Measurements from ENCODE around the gene UBL4B. TPM values are rescaled to one million over a fixed set of nuclear protein-coding genes. Genes with fewer than 3 reads are reported as not detected.

UBL4B gene
- total RNA-seq, 2 experiments from 2014 or later = not detected

- CTCF ChIA-PET = interaction anchor here (0.9 to 4.8 kb wide), 7 partner anchors 12 to 376 kb away, joined by 3 to 40 read pairs (median 4); no protein-coding TSS in a partner anchor
- ATAC-seq (peak; percentile 11), DNase-seq (peak; percentile 14)
- H3K9me3 Mint-ChIP-seq = no peaks in the 10 kb centered on the region
- POLR2A ChIA-PET = interaction anchor here (1.1 kb wide), 1 partner anchor 85 kb away, joined by 3 read pairs; no protein-coding TSS in a partner anchor
- H3K27ac Mint-ChIP-seq = no peak overlapping the region
- H3K36me3 Mint-ChIP-seq (ENCODE audit: low read depth) = no peaks in the 10 kb centered on the region
- intact Hi-C loops (cut with micrococcal nuclease) = no loop called here
- no peak for TF ChIP-seq CTCF (IDR thresholded peaks at IDR 0.05)
- peak overlapping the region; percentile 70 for H3K4me3 Mint-ChIP-seq
- peaks cover 7% of the 10 kb centered on the region for H3K4me1 Mint-ChIP-seq (ENCODE audit: low read depth)
- H3K27me3 Mint-ChIP-seq = peaks cover 56% of the 10 kb centered on the region
Measured at GRCh38 chr1:110083866-110084226, 28.4 kb upstream of the UBL4B start.

DNA sequence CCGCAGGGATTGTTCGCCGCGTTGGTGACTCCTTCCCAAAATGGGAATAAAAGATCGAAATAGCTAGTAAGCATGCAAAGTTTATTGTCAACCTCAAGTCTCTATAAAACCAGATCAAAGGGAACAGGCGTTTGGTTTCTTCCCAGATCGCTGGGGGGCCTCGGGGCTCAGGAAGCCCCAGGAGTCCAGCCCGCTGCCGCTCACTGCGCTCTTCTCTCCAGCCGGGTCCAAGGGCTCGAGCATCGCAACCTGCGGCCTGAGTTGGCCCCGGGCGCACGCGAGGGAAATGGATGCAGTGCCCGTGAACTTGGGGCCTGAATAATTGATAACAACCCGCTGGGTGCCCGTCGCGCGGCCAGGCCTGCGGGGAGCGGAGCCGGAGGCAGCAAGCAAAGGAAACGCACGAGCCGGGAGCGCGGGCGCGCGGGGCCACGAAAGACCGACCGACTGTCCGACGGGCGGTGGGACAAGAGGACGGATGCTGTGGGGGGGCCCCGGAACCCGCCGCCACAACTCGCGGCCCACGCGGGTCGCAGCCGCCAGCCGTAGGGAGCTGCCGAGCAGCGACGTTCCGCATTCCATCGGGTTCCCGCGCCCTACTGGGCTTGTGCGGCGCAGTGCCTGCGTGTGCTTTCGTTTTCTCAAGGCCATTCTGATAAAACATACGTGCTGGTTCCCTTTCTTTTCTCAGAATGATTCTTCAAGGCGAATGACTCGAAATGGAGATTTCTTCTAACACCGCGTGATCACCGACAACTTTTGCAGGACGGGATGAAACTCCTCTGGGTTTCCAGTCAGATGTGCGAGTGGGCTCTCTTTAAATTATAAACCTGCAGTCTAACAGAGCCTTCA is 27.8 kb upstream of the UBL4B start:
- peak overlapping the region; percentile 70 for H3K4me3 Mint-ChIP-seq
- ChIA-PET POLR2A (interaction anchor here (1.1 kb wide), 1 partner anchor 84 kb away, joined by 3 read pairs; no protein-coding TSS in a partner anchor), CTCF (interaction anchor here (1.1 to 4.8 kb wide), 3 partner anchors 13 to 30 kb away, joined by 3 to 40 read pairs (median 4); no protein-coding TSS in a partner anchor)
- H3K36me3 Mint-ChIP-seq (ENCODE audit: low read depth) = no peaks in the 10 kb centered on the region
- peak; percentile 67 for ATAC-seq
- TF ChIP-seq CTCF (IDR thresholded peaks at IDR 0.05) = no peak
- H3K9me3 Mint-ChIP-seq = no peaks in the 10 kb centered on the region
- H3K27ac Mint-ChIP-seq = no peak overlapping the region
- intact Hi-C loops (cut with micrococcal nuclease) = no loop called here
- H3K27me3 Mint-ChIP-seq = peaks cover 56% of the 10 kb centered on the region
- H3K4me1 Mint-ChIP-seq (ENCODE audit: low read depth) = peaks cover 7% of the 10 kb centered on the region
- peak; percentile 39 for DNase-seq

- Mint-ChIP-seq H3K4me1 (ENCODE audit: low read depth) (peaks cover 7% of the 10 kb centered on the region), H3K4me3 (no peak overlapping the region), H3K36me3 (ENCODE audit: low read depth) (no peaks in the 10 kb centered on the region), H3K27me3 (peaks cover 56% of the 10 kb centered on the region), H3K9me3 (no peaks in the 10 kb centered on the region), H3K27ac (no peak overlapping the region)
- intact Hi-C loops (cut with micrococcal nuclease) = no loop called here
- POLR2A ChIA-PET = no interaction called here
- DNase-seq (no peak), ATAC-seq (no peak)
- CTCF ChIA-PET = interaction anchor here (1.7 kb wide), 1 partner anchor 20 kb away, joined by 4 read pairs; no protein-coding TSS in a partner anchor
- TF ChIP-seq CTCF (IDR thresholded peaks at IDR 0.05) = no peak
Measured at GRCh38 chr1:110085671-110086070, 26.6 kb upstream of the UBL4B start.

- TF ChIP-seq CTCF (IDR thresholded peaks at IDR 0.05) = no peak
- H3K4me1 Mint-ChIP-seq (ENCODE audit: low read depth) = peaks cover 7% of the 10 kb centered on the region
- no peak overlapping the region for H3K4me3 Mint-ChIP-seq
- H3K27me3 Mint-ChIP-seq = peaks cover 52% of the 10 kb centered on the region
- no peaks in the 10 kb centered on the region for H3K9me3 Mint-ChIP-seq
- intact Hi-C loops (cut with micrococcal nuclease) = no loop called here
- H3K36me3 Mint-ChIP-seq (ENCODE audit: low read depth) = no peaks in the 10 kb centered on the region
- CTCF ChIA-PET = interaction anchor here (1.1 to 2.7 kb wide), 11 partner anchors 10 to 409 kb away, joined by 3 to 15 read pairs (median 5); no protein-coding TSS in a partner anchor
- H3K27ac Mint-ChIP-seq = no peak overlapping the region
- DNase-seq = no peak
- no peak for ATAC-seq
- POLR2A ChIA-PET = no interaction called here
Measured at GRCh38 chr1:110086961-110087360, 25.3 kb upstream of the UBL4B start.
